ENCODE results near the gene LRRC61. TPM values are rescaled to one million over a fixed set of nuclear protein-coding genes. Genes with fewer than 3 reads are reported as not detected.
"Not testable (repeated sequence)": the region's sequence is repeated elsewhere in the genome, so short reads cannot be mapped to it uniquely, and the experiment has no call there.

LRRC61 gene
- total and polyA plus RNA-seq, 11 donors = 1.8 to 9.4 (median 4.6) TPM

GRCh38 chr7:150382844-150383225 is 59.7 kb downstream of the LRRC61 start:
- ATAC-seq = no peak
- Histone ChIP-seq H3K9me3 (no peaks in the 10 kb centered on the region), H3K36me3 (peaks cover 0 to 3% (median 0%) of the 10 kb centered on the region in 9 donors), H3K4me3 (no peak overlapping the region), H3K4me1 (peaks cover 0 to 51% (median 19%) of the 10 kb centered on the region in 12 donors), H3K27ac (peak overlapping the region in 1 of 12 donors; percentile 3), H3K27me3 (no peaks in the 10 kb centered on the region)
- WGBS, 4 donors = 69 to 77% (median 74%) methylated on average over 4 of the region's 4 CpGs
- no peak for TF ChIP-seq CTCF (IDR thresholded peaks at IDR 0.05)
- no peak for TF ChIP-seq POLR2A (IDR thresholded peaks at IDR 0.05)
- intact Hi-C loops (cut with DNase I) = no loop called here
- no peak for DNase-seq

GRCh38 chr7:150383710-150384397 is 60.7 kb downstream of the LRRC61 start:
- intact Hi-C loops (cut with DNase I) = no loop called here
- DNase-seq (peak in 1 of 5 donors; percentile 47), ATAC-seq (no peak)
- TF ChIP-seq CTCF (IDR thresholded peaks at IDR 0.05) (no peak), POLR2A (IDR thresholded peaks at IDR 0.05) (no peak)
- Histone ChIP-seq H3K27ac (peak overlapping the region in 1 of 12 donors; percentile 51), H3K36me3 (peaks cover 0 to 3% (median 0%) of the 10 kb centered on the region in 9 donors), H3K27me3 (no peaks in the 10 kb centered on the region), H3K4me1 (peaks cover 0 to 48% (median 13%) of the 10 kb centered on the region in 12 donors), H3K4me3 (no peak overlapping the region), H3K9me3 (no peaks in the 10 kb centered on the region)
- 82 to 91% (median 83%) methylated on average over 19 to 22 of the region's 22 CpGs for WGBS, 4 donors

- 86 to 92% (median 90%) methylated on average over 15 of the region's 15 CpGs for WGBS, 4 donors
- Histone ChIP-seq H3K4me3 (no peak overlapping the region), H3K27ac (peak overlapping the region in 1 of 12 donors; percentile 51), H3K9me3 (no peaks in the 10 kb centered on the region), H3K4me1 (peaks cover 0 to 53% (median 12%) of the 10 kb centered on the region in 12 donors), H3K27me3 (no peaks in the 10 kb centered on the region), H3K36me3 (peaks cover 0 to 3% (median 0%) of the 10 kb centered on the region in 9 donors)
- DNase-seq (peak in 1 of 5 donors; percentile 41), ATAC-seq (no peak)
- intact Hi-C loops (cut with DNase I) = no loop called here
- TF ChIP-seq CTCF (IDR thresholded peaks at IDR 0.05) = no peak
- TF ChIP-seq POLR2A (IDR thresholded peaks at IDR 0.05) = no peak
These were observed 61.5 kb downstream of the LRRC61 start for GRCh38 chr7:150384406-150385301.

GRCh38 chr7:150385302-150385723 is 62.2 kb downstream of the LRRC61 start:
- peaks cover 0 to 7% (median 0%) of the 10 kb centered on the region in 9 donors for H3K36me3 ChIP-seq
- WGBS, 4 donors = 72 to 81% (median 80%) methylated on average over 14 of the region's 14 CpGs
- TF ChIP-seq POLR2A (IDR thresholded peaks at IDR 0.05) = no peak
- TF ChIP-seq CTCF (IDR thresholded peaks at IDR 0.05) = no peak
- H3K27ac ChIP-seq = no peak overlapping the region
- peak in 1 of 5 donors; percentile 38 for DNase-seq
- H3K9me3 ChIP-seq = no peaks in the 10 kb centered on the region
- ATAC-seq = no peak
- peaks cover 0 to 47% (median 6%) of the 10 kb centered on the region in 12 donors for H3K4me1 ChIP-seq
- intact Hi-C loops (cut with DNase I) = no loop called here
- H3K27me3 ChIP-seq = no peaks in the 10 kb centered on the region
- H3K4me3 ChIP-seq = no peak overlapping the region

DNA sequence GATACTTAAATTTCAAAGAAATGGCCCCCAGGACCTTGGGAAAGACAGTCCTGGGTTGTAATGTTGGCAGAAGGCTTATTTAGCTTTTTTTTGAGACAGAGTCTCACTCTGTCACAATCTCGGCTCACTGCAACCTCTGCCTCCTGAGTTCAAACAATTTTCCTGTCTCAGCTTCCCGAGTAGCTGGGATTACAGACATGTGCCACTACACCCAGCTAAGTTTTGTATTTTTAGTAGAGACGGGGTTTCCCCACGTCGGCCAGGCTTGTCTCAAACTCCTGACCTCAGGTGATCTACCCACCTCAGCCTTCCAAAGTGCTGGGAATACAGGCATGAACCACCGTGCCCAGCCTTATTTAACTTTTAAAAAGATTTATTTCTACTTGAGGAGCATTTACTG is 62.7 kb downstream of the LRRC61 start:
- Histone ChIP-seq H3K4me1 (peaks cover 0 to 41% (median 2%) of the 10 kb centered on the region in 12 donors), H3K27ac (peak overlapping the region in 1 of 12 donors; percentile 6), H3K36me3 (peaks cover 0 to 13% (median 0%) of the 10 kb centered on the region in 9 donors)
- H3K4me3 ChIP-seq; ATAC-seq; intact Hi-C loops (cut with DNase I); H3K9me3 ChIP-seq; H3K27me3 ChIP-seq; DNase-seq: not testable (repeated sequence)
- WGBS, 4 donors = 33 to 44% (median 38%) methylated on average over 6 of the region's 6 CpGs
